HG03378 (cell line): ENCODE results near the gene DNAJA3.

Experiments used
- ATAC-seq: cut with Tn5 transposase; IDR thresholded peaks from one replicate; pipeline ENCODE4 v1.9.1; 2021; ENCODE audit warnings: mild to moderate bottlenecking, moderate library complexity; ENCODE audit not compliant: unreplicated experiment

DNAJA3 gene

DNA sequence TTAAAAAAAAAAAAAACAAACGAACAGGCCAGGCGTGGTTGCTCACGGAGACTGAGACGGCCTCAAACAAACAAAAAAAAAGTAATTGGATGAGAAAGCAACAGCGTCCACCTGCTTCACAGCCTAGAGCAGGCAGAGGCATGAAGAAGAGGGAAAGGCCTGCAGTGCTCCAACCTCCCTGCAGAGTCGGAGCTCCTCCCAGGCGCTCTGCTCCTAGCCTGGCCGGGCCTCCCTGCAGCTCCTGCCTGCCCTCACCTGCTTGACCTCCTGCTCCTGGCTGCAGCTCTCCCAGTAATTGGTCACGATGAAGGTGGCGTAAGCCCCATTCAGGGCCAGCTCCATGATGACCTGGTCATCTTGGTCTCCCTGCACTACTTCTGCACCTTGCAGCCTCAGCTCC is 43.3 kb downstream of the DNAJA3 start:
- no peak for ATAC-seq

DNA sequence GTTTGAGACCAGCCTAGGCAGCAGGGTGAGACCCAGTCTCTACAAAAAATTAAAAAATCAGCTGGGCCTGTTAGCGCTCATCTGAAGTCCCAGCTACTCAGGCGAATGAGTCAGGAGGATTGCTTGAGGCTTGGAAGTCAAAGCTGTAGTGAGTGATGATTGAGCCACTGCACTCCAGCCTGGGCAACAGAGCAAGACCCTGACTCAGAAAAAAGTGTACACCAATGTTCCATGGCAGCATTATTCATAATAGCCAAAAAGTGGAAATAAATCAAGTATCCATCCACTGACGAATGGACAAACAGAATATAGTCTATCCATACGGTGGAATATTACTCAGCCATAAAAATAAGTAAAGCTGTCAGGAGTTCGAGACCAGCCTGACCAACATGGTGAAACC is 46.2 kb downstream of the DNAJA3 start:
- no peak for ATAC-seq

DNA sequence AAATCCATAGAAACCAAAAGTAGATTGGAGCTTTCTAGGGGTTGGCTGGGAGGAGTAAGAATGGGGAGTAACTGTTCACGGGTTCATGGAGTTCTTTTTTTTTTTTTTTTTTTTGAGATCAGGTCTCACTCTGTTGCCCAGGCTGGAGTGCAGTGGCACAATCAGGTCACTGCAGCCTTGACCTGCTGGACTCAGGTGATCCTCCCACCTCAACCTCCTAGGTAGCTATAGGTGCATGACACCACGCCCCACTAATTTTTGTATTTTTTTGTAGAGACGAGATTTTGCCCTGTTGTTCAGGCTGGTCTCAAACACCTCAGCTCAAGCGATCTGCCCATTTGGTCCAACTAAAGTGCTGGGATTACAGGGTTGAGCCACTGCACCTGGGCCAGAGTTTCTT is 47.2 kb downstream of the DNAJA3 start:
- ATAC-seq: no peak

DNA sequence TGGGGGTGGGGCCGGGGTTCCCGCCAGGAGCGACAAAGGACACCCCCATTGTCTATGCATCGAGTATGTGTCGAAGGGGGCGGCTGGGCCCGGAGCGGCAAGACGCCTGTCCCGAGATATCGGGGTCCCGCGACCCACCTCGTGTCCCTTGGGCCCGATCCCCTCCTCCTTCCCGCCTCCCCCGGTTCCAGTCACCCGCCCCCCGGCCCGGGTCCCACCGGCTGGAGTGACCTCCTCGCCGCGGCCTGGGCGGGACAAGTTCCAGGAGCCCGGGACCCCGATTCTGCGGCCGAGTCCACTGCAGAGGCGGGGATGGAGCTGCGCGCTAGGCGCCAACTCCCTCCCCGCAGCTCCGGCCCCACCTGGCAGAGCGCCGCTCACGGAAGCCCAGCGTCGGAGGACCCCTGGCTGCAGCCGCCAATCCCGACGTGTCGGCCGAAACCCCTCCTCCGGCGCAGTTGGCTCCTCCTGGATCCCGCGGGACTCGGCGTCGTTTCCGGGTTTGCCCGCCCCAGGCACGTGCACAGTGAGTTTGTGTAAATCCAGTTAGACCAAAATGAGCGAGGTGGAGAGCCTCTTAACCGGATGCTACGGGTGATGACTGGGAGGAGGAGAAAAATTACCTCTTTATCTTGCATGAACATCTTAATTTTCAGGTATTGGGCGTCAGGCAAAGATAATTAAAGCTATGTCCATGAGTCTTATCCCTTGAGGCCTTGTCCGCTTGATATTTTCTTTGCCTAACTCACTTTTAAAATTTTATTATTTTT is 48.7 kb downstream of the DNAJA3 start, which contains the start of gene NMRAL1:
Gene NMRAL1, minus strand, starts transcription at position 434 of the 770 bp plus-strand sequence. CDS start 493 bp downstream, outside the sequence.
- peak; percentile 34 for ATAC-seq

DNA sequence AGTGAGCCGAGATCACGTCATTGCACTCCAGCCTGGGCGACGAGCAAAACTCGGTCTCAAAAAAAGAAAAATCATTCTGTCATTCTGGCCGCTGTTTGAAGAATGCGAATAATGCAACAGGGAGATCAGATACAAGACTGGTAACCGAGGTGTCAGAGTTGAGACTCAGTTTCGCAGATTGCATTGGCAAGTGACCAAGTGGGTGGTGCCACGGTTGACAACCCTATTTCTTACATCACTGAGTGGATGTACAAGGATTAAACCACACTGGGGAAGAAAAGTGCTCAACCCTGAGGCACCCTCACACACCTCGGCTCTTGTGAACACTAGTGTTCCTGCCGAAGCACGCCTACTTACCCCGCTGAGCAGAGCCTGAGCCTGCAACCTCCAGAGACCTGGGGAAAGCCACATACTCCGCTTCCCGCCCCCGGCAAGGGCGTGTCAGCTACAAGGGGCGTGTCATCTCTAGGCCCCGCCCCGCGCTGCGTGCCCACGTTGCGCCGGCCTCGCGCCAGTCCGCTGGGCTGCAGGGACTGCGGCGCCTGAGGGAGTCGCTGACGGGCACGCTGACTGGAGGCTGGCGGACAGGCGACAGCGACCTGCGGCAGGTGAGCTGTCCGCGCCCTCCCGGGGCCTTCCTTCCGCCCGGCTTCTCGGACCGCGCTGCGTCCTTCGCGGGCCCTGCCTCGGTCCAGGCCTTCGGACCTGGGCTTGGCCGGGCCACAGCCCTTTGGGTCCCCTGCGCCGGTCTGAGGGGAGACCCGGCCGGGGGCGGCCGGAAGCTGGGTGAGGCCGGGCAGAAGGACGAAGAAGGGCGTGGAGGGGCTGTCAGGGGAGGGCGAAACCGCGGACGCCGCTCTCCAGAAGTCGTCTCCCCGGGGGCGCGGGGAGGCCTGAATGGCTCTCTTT is 50.5 kb downstream of the DNAJA3 start, which contains the start of gene HMOX2:
Gene HMOX2, plus strand, starts transcription at position 519 of the 909 bp plus-strand sequence. CDS start 29,127 bp downstream, outside the sequence.
- ATAC-seq: peak; percentile 63

DNA sequence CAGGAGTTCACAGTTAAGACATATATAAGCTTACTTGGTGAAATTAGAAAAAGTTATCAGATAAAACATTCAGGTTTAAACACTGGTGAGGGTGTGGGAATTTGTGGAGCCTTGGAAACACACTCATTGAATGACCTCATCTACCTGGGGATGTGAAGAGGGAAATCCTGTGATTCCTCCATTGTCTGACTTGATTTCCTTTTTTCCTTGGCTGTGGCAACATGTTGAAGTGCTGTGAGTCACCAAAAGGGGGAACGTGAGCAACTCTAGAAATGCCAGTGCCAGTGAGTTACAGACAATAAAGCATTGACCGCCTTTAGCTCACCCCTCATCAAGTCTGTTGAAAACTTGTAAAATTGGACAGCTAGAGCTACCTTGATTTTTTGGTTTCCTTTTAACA is 52.3 kb downstream of the DNAJA3 start:
- no peak for ATAC-seq

DNA sequence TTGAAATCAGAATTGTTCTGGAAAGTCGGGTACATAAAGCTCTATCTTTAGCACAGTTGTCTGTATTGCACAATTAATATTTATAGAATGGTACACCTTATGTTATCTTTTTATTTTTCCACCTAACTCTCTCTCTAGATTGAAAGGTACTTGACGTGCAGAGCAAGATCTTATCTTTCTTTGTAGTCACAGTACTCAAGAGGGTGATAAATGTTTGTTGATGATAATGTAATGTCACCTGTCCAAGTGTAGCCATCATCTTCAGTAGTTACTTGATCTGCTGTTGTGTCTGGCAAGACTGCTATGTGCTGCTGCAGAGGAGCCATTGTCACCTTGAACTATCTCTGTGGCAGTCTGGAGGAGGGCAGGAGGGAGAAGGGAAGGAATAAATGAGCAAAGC is 55.9 kb downstream of the DNAJA3 start:
- no peak for ATAC-seq

DNA sequence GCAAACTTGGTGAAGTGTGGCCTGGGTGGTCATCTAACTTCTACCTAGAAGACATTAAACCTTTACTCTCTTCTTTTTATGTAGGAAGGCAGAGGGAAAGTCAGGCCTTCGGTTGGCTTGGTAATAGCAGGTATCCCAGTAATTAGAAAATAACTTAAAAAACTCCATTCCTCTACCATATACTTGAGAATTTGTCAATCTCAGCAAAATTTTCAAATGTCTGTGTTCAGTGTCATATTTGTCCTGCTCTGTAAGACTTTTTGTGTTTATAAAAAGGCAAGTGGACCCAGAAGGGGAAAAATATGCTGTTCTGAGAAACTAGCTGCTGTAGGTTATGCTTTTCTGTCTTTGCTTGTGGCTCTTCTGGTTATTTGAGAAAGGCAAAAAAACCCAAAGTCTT is 56.3 kb downstream of the DNAJA3 start:
- no peak for ATAC-seq

DNA sequence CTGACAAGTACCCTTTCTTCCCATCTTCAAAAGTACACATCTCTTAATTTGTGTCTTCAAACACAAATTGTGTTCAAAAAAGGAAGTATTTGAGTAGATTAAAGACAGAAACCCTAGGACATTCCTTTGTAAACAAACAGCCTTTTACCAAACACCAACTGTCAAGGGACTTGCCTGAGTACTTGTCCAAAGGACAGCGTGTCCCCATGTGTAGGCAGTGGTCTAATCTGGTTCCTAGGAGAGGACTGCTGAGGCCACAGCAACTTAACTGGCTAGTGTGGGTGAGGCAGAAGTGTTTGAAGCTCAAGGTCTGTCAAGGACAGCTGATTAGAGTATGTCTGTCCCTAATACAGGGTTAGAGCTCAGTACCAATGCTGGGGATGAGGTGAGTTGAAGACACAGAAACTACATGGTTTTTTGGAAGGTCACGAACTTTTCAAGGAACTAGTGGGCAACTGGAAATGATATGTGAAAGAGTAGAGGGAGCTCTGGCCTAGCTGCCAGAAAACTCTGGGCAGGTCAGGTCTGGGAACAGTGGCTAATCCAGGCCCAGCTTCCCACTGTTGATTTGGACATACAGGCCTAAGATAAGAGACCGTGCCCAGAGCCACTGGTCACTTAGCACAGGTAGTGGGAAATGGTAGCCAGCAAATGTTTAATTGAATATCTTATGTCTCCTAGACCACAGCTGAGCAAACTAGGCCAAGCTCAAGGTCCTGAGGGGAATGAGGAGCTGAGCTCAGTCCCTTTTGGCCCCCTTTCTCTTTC is 60.6 kb downstream of the DNAJA3 start:
- ATAC-seq: no peak

DNA sequence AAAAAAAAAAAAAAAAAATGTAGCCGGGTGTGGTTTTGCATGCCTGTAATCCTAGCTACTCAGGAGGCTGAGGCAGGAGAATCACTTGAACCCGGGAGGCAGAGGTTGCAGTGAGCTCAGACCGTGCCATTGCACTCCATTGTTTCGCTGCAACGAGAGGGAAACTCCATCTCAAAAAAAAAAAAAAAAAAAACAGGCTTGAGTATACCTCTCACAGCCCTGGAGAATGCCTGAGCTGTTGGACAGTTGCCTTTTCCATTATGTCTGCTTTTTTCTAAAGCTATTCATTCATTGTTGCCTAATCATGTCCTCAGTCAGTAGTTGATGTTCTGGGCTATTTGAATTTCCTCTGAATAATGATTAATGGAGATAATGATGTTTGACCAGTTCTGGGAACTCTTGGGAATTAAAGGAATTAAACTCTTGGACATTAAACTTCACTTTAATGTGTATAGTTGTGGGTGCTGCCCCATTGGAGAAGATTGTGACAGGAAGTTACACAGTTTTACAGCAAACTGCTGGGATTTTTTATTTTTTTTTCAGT is 62.4 kb downstream of the DNAJA3 start:
- ATAC-seq: no peak

DNA sequence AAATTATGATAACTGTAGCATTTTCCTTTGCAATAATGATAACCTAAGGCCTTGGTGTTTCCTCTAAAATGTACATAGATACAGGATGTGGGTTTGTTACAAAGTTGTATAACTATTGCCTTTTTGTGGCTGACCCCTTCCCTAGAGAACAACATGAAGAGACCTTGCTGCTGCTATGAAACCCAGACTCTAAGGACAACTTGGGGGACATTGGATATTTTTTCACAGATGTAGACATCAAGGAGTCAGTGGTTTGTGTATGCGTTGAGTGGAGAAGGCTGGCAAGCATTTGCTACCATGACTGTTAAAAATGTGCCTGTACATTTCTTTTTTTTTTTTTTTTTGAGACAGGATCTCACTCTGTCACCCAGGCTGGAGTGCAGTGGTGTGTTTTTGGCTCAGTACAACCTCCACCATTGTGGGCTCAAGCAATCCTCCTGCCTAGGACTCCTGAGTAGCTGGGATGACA is 62.9 kb downstream of the DNAJA3 start:
- no peak for ATAC-seq

DNA sequence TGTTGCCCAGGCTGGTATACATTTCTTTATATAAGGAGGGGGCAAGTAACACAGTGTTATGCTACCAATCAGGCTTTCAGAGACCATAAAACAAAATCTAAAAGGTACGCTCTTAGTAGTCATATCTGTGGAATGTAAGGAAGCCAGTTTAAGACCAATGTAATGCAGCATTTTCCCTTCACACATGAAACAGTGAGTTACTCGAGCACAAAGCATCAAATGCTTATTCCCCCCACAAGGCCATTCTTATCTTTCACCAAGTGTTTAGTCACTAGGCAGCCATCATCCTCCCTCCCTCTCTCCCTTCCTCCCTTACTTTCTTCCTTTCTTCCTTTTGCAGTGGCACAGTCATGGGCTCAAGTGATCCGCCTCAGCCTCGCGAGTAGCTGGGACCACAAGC is 63.4 kb downstream of the DNAJA3 start:
- ATAC-seq: no peak

DNA sequence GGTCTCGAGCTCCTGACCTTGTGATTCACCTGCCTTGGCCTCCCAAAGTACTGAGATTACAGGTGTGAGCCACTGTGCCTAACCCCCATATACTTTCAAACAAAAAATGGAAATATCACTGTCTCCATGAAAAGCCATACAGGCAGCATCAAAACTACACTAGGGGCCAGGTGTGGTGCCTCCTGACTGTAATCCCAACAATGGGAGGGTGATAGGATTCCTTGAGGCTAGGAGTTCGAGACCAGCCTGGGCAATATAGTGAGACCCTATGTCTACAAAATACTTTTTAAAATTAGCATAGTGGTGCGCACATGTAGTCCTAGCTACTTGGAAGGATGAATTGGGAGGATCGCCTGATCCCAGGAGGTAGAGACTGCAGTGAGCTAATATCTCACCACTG is 66.2 kb downstream of the DNAJA3 start:
- ATAC-seq: no peak

DNA sequence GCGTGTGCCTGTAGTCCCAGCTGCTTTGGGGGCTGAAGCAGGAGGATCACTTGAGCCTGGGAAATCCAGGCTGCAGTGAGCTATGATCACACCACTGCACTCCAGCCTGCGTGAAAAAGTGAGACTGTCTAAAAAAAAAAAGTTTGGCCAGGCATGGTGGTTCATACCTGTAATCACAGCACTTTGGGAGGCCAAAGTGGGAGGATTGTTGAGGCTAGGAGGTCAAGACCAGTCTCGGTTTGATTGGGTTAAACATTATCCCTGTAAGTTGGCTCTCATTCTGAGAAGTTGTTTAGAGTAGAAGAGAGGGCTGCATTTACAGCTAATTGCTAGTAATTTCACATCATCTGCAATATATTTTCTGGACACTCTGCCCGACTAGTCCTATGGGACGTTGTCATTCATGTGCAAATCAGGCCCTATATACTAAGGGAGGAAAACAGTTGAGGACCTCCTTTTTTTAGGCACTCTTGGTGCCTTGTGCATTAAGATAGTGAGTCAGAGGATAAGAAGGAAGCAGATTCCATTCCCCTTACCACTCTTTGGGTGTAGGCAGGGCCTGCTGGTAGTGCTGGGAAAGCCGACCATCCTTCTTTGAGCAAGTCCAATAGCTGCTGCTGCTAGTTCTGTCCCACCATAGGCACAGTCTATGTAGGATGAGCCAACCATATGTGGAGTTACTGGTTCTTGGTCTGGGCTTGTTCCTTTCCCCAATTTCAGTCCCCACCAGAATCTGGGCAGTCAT is 69.2 kb downstream of the DNAJA3 start:
- ATAC-seq: no peak

DNA sequence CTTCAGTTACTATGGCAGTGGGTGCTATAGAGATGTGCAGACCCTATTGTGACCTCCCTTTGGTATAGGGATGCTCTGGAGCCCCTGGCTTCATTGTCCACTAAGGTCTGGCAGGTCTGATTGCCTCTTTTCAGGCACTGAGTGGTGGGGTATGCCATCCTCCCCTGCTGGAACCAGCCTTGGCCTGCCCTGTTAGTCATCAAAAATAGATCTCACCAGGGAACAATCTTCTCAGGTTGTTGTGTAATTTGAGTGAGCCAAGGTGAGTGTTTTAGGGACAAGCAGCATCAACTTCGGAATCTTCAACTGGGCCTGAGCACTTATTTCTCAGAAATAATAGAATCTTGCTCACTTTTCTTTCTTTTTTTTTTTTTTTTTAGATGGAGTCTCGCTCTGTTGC is 70.1 kb downstream of the DNAJA3 start:
- no peak for ATAC-seq

DNA sequence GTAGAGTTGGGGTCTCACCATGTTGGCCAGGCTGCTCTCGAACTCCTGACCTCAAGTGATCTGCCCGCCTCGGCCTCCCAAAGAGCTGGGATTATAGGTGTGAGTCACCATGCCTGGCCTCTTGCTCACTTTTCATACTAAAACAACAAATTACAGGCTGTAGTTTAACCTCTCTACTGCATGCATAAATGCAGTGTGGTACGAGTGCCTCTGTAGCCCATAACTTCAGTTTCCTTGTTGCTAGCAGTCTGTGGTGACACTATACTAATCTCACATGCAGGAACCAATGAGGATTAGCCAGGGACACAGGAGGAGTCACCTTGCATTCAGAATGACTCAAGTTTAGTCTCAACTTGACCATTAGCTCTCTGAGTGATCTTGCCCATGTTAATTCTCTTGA is 70.6 kb downstream of the DNAJA3 start:
- no peak for ATAC-seq

DNA sequence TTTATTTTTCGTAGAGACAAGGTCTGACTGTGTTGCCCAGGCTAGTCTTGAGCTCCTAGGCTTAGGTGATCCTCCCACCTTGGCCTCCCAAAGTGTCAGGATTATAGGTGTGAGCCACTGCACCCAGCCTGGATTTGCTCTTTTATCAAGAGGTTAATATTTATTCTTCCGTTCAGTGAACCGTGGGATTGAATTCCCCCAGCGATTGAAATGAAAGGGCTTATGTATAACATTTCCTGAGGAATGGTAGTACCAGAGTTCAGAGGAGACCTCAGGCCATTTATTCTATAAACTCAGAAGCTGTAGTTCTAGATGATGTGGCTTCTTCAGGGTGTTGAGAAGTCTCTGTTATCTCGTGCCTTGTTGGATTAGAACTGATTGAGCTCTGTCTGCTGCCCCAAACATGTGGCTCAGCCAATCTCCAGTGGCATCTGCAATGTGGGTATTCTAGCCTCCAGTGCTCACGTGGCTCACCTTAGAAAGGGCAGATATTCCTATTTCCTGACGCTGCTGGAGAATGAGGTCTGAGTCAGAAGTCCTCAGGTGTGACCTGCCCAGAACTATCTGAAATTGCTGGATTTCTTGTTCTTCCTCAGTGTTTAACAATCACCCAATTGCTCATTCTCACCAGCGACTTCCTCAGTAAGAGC is 73.0 kb downstream of the DNAJA3 start:
- ATAC-seq: no peak

DNA sequence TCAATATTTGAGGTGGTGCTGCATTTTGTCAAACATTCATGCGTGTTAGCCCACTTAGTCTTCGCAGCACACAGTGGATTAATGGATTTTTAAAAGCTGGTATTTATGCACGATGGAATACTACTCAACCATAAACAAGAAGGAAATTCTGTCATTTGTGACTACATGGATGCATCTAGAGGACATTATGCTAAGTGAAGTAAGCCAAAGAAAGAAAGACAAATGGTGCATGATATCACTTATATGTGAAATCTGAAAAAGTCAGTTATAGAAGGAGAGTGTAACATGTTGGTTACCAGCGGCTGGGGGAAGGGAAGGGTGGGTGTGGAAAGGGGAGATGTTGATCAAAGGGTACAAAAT is 73.5 kb downstream of the DNAJA3 start:
- no peak for ATAC-seq

DNA sequence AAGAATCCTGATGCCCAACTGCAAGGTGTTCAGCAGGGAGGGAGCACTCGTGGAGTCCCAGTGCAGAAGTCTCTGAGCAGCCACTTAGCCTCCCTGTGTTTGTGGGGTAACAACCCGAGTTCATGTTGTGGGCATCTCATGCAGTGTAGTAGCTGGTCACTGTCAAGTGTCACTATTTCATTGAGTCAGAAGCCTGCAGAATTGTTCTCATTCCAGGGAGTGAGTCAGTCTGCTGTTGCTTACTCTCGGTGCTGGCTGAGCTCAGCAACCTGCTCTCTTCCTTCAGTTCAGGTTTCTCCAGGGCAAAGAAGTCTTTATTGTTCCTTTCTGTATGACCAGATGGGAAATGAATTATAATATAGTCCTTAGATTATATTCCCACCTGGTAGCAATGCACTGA is 74.6 kb downstream of the DNAJA3 start:
- ATAC-seq: no peak

DNA sequence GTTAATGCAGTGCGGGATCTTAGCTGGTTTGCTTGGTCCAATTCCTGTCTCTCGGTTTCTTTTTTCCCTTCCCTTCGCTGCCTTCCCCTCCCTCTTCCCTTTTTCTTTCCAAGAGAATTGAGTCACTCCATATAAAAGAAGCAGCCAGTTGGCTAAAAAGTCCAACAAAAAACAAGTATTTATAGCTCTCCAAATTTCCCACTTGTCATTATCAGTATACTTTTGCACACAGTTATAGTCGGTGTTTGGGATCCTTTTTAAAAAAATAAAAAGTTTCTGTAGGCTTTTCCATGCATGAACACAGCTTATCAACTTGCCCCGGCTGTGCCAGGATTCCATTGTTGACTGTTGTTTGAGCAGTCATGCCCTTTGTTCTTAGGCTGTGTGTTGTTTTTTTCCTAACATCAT is 75.4 kb downstream of the DNAJA3 start:
- ATAC-seq: no peak
